Suprapubic skin (tissue), 4 donors: ENCODE data around the gene KCTD11.

Experiments used
- CTCF ChIP-seq, 2 donors: fragments of 200-600 bp in 1 of 2; fragments of 450-650 bp in 1 of 2; sonication (generic) in 1 of 2; IDR thresholded peaks; one replicate each; pipeline ENCODE4 v1.5.1; 2016 to 2019; ENCODE audit warnings: antibody characterized with exemption in 2 of 2, mild to moderate bottlenecking in 1 of 2, moderate library complexity in 1 of 2
- EP300 ChIP-seq: sonication (generic); formaldehyde crosslinking; IDR thresholded peaks from one replicate; pipeline ENCODE4 v1.6.1; 2017; ENCODE audit warnings: antibody characterized with exemption
- POLR2A ChIP-seq, 2 donors: fragments of 450-650 bp; IDR thresholded peaks; one replicate each; pipeline ENCODE4 v1.6.1; 2017; ENCODE audit warnings: antibody characterized with exemption in 2 of 2, mild to moderate bottlenecking in 2 of 2, moderate library complexity in 2 of 2
- POLR2AphosphoS5 ChIP-seq, 3 donors: sonication (generic); formaldehyde crosslinking; IDR thresholded peaks; one replicate each; pipeline ENCODE4 v1.6.1; 2017; ENCODE audit warnings: antibody characterized with exemption in 3 of 3

GRCh38 chr17:7318121-7318860 lies 33.7 kb upstream of the KCTD11 start:
- TF ChIP-seq CTCF (IDR thresholded peaks at IDR 0.05): no peak
- TF ChIP-seq POLR2A (IDR thresholded peaks at IDR 0.05): no peak
- TF ChIP-seq EP300: no peak
- no peak for TF ChIP-seq POLR2AphosphoS5 (IDR thresholded peaks at IDR 0.05)
